GM19023 (cell line): Measurements from ENCODE around the gene MAD1L1.

Source experiments
- ATAC-seq: cut with Tn5 transposase; IDR thresholded peaks from one replicate; pipeline ENCODE4 v1.9.1; 2021; ENCODE audit warnings: mild to moderate bottlenecking, moderate library complexity; ENCODE audit not compliant: unreplicated experiment

The MAD1L1 gene

GRCh38 chr7:1859266-1860035 is 373.3 kb downstream of the MAD1L1 start:
- no peak for ATAC-seq

- no peak for ATAC-seq
These were observed 374.1 kb downstream of the MAD1L1 start for GRCh38 chr7:1858435-1859265.

- ATAC-seq = no peak
These were observed 375.0 kb downstream of the MAD1L1 start for GRCh38 chr7:1857487-1858421.

- ATAC-seq = no peak
These were observed 375.8 kb downstream of the MAD1L1 start for GRCh38 chr7:1856888-1857441.

GRCh38 chr7:1856161-1856887 is 376.4 kb downstream of the MAD1L1 start:
- ATAC-seq = no peak

GRCh38 chr7:1855725-1856160 is 377.0 kb downstream of the MAD1L1 start:
- ATAC-seq = no peak

GRCh38 chr7:1854866-1855724 is 377.6 kb downstream of the MAD1L1 start:
- no peak for ATAC-seq

- ATAC-seq = no peak
These were observed 378.5 kb downstream of the MAD1L1 start for GRCh38 chr7:1853986-1854865.

GRCh38 chr7:1853431-1853985 is 379.2 kb downstream of the MAD1L1 start:
- ATAC-seq = no peak

- no peak for ATAC-seq
These were observed 380.0 kb downstream of the MAD1L1 start for GRCh38 chr7:1852517-1853430.

GRCh38 chr7:1851721-1852516 is 380.8 kb downstream of the MAD1L1 start:
- no peak for ATAC-seq

- ATAC-seq = no peak
These were observed 381.7 kb downstream of the MAD1L1 start for GRCh38 chr7:1850976-1851571.

GRCh38 chr7:1850111-1850975 is 382.4 kb downstream of the MAD1L1 start:
- ATAC-seq = no peak

- ATAC-seq = no peak
These were observed 383.2 kb downstream of the MAD1L1 start for GRCh38 chr7:1849351-1850041.
